Activated naive CD8-positive, alpha-beta T cell treated with anti-CD3 and anti-CD28 coated beads, Interleukin-2, amount 50 U/mL, for 16 hours (primary cell): ENCODE measurements around the gene KAT2A.
A peak's percentile ranks its signal among the peaks of the same experiment; 100 is the strongest.

ENCODE experiments used
- DNase-seq: peaks from one replicate; pipeline ENCODE4 v3.0.0-alpha.2; 2020; ENCODE audit warnings: low read depth, low spot score

Gene KAT2A

DNA sequence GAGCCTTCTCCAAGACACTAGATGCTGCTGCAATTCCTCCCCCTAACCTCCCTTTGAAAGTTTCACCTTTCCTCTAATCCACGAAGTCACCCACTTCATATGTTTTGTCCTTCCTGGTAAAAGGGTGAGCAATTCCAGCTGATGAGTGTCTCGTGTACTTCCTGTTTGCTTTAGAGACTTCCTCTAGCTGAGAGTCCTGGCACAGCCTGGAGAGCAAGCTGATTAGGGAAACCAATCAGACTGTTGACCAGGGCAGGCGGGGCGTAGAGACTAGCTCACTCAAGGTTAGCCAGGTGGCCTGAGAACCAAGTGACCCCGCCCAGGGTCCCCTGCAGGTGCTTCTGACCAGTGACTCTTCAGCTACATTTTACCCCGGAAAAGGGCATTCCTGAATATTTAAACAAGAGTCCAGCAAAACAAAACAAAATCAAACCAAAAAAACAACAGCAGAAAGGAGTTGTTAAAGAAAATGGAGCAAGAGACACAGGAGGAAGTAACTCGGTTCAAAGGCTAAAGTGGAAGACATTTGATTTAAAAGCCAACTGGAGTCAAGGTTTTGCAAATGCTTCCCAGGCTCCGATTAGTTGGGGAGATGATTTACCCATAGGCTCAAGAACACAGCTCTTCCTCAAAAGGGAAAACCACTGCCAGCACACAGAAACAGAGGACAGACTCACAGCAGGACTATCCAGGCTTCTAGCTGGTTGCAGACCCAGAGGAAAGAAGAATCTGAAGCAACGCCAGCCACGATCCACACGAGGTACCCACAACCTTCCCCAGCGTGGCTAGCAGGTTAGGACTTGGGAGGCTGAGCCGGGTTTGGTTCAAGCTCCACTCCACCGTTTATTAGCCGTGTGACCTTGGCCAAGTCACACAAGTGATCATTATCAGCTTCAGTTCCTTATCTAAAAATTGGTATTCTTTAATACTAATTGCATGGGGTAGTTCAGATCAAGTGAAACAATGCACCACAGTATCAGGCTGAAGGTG, 14.8 kb upstream of the KAT2A start:
- DNase-seq: no peak

DNA sequence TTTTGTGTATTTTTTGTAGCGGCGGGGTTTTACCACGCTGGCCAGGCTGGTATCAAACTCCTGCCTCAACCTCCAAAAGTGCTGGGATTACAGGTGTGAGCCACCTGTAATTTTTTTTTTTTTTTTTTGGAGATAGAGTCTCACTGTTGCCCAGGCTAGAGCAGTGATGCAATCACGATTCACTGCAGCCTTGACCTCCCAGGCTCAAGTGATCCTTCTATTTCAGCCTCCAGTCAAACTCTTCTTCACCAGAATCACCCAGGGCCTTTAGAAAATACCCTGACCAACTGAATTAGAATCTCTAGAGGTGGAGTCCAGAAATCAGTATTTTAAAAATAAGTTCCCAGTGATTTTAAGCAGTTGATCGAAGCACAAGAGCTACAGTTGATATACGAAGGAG, 14.0 kb upstream of the KAT2A start:
- DNase-seq: no peak

DNA sequence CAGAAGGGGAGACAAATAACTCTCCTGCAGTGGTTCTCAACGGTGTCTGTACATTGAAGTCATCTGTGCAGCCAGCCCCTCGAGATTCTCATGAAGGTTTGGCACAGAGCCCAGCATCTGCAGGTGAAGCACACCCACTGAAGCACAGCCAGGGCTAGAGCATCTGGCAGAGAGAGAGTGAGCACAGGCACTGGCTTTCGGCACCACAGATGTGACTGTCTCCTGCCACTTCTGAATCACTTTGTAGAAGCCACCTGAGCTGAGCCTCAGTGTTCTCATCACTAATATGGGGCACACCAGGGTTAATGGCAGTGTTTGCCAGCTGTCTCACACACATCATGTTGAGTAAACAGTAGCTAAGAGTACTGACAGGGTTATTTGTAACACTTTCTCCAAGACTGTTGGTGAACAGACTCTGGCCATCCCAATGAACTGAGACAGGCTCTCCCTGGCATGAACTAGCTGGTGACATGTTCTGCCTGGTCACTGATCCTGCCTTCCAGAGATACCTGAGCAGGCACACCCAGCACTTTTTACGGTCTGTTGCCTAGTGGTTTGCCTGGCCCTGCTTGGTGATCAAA, 12.4 kb upstream of the KAT2A start:
- no peak for DNase-seq

DNA sequence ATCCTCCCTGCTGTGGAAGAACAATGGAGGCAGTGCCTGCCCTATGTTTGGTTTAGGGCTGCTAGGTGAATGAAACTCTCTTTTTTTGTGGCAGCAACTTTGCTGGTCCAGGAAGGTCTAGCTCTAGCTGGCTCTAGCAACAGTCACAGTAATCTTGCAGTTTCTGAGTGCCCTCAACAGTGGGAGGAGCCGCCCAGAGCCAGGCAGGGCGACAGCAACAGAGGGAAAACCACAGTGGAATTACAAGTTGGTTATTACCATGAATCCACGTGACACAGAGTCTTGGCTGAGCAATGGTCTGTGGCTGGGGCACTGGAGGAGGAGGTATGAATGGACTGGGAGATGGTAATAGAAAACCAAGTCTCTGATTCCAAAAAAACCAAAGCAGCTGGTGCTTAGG, 11.8 kb upstream of the KAT2A start:
- no peak for DNase-seq

DNA sequence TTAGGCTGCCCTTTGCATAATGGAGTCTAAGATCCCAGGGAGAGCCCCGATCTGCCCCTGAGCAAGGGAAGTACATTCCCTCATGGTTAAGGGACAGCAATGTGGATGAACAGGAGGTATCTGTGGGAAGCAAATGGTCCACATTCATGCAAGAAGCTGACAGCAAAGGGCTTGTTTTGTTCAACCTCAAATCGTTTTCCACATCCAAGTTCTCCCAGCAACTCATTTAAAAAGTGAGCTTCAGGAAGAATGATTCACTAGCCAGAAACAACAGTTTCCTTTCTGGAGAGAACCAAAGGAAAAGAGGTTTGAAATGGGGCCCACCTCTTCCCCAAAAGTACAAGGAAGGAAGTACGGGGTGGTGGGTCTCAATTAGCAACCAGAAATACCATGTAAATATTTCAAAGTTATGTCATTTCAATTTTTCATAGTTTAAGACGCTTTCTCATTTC, 10.8 kb upstream of the KAT2A start:
- DNase-seq: no peak

DNA sequence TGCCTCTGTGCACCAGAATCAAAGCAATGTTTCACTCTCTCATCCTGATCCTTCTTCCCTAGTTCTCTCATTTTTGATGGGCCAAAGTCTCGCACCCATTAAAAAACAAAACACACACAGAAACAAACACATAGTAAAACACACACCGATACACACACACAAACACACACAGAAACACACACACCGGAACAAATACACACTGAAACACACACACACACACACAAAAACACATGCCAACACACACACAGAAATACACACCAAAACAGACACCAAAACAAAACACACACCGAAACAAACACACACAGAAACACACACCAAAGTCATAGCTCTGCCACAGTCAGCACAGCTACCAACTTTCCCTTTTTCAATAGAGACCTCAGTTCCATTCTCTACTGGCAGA, 10.1 kb upstream of the KAT2A start:
- DNase-seq: no peak

DNA sequence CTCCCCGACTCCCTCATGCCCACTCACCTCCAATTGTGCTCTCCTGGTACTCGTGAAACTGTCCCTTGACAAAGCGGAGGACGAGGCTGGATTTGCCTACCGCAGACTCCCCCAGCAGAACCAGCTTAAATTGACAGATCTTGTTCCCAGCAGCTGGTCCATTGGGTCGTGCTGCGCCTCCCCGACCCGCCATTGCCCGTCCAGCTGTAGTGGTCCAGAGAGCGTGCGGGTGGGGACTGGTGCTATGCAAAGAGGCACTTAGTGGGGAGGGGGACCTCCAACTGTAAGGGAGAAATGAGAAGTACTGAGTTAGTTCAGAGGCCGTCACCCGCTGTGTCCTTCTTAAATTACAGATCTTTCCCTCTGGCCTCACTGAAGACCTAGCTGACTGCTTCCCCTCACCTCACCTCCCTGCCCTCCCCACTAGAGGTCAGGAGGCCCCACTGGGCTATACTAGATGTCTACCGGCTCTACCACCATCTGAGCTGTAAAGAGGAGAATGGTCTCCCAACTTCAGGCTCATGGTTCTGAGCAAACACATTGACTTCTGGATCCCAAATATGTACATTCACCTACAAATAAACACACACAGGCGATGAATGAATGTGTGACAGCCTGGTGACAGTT, 9.3 kb upstream of the KAT2A start:
- DNase-seq: no peak

DNA sequence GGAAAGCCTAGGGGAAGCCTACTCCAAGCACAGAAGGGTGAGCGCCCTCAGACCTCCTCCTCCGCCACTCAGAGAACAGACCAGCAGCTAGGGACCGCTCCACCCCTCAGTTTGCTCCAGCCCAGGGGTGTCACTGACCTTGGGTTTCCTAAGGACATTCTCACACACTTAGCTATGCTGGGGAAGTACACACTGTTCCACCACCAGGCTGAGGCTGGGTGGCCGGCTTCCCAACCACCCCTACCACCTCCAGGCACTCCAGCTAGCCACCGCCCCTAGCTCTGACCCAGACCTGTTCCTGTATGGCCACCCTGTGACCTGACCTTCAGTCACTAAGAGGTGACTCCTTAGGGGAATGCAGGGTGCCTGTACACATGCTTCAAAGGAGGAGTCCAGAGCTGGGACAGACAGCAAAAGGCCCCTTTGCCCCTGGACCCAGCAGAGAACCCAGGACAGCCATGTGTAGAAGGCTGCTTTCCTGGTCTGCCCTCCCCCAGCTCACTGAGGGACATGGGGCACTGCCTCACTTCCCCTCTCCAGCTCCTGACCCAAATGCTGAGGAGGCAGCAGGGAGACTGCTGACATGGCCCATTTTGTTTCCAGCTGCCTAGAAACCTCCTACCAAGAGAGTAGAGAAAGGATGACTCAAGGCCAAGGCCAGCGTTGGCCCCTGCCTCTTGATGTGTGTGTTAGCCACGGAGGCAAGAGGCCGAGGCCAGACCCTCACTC, 8.1 kb upstream of the KAT2A start:
- DNase-seq: no peak

DNA sequence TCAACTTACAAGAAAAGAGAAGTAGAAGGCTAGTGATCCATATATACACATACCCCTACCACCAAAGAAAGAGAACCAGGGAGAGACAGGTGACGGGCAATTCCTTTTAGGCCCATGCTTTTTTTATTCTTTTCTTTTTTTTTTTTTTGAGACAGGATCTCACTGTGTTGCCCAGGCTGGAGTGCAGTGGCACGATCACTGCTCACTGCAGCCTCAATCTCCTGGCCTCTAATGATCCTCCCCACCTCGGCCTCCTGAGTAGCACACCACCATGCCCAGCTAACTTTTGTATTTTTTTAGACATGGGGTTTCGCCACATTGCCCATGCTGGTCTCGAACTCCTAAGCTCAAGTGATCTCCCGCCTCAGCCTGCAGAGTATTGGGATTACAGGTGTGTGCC, 6.2 kb upstream of the KAT2A start:
- DNase-seq: no peak

DNA sequence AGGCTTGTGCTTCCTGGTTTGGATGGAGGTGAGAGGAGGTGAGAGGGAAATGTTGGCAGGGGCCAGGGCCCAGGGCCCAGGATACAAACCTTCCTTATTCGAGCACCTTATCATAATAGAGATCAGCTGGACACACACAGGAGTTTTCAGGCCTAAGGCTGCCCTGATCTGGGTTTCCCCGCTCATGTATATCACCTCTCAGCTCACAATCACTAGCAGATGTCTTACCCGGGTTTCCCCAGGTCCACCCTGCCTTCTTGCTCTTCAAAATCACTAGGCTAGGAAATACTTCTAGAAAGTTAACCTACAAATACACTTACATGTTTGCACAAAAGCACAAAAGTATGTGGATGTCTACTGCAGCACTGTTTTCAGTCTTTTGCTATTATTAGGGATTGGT, 5.7 kb upstream of the KAT2A start:
- no peak for DNase-seq

DNA sequence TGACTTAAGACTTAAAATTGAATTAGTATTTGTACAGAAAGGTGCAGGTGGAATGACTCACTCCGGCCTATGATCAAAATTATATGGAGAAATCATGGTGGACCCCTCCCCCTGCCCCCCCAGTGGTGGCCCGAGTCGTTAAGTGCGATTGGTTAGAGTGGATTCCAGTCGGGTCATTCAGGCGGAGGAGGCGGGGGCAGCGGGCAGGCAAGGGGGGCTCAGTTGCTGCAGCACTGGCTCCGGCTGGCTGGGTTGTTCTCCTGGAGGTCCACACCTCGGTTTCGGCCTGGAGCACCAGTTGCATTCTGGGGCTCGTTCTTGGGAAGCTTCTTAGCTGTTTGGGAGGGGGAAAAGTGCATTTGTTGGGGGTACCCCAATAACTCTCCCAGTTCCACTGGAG, 4.4 kb upstream of the KAT2A start:
- DNase-seq: no peak

DNA sequence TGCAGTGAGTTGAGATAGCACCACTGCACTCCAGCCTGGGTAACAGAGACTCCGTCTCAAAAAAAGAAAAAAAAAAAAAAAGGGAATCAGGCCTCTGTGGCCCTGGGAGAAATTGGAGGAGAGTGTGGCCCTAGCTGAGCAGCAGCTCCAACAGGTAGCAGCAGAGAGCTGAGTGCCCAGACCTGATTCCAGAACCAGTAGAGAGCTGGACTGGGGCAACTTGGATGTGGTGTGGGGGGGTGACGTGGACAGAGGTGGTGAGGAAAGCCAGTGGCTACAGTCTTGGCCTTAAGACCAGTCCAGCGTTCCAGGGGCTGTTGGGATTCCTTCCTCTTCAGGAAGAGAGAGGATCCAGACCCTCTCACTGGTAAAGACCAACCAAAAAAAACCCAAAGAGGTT, 3.1 kb upstream of the KAT2A start:
- no peak for DNase-seq

DNA sequence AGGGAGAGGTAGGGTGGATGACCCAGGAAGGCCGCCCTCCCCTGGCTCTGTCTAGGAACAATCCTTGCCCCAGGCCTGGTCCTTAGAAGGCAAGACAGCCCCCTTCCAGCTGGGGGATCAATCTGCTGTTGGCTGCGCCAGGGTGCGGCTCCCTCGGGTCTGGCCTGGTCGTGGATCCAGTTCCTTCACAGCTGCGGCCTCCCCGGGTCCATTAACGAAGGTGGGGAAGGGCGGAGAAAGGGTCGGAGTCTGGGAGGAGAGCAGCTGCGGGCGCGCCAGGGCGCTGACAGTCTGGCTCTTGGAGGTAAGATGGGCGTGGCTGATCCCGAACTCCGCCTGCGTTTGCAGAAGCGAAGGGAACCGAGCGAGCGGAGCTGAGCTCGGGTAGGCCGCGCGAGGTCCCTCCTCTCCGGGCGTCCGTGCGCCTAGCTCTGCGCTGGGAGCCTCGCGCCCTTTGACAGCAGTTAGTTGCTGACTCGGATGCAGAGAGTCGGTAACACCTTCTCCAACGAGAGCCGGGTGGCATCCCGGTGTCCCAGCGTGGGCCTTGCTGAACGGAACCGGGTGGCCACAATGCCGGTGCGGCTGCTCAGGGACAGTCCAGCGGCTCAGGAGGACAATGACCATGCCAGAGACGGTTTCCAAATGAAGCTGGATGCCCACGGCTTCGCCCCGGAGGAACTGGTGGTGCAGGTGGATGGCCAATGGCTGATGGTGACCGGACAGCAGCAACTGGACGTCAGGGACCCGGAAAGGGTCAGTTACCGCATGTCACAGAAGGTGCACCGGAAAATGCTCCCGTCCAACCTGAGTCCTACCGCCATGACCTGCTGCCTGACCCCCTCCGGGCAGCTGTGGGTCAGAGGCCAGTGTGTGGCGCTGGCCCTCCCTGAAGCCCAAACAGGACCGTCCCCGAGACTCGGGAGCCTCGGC, 1.5 kb upstream of the KAT2A start, which contains the start of gene HSPB9:
Gene HSPB9 (plus strand): TSS at position 434 of the 933 bp plus-strand sequence. CDS start 47 bp downstream, at position 481.
- no peak for DNase-seq

DNA sequence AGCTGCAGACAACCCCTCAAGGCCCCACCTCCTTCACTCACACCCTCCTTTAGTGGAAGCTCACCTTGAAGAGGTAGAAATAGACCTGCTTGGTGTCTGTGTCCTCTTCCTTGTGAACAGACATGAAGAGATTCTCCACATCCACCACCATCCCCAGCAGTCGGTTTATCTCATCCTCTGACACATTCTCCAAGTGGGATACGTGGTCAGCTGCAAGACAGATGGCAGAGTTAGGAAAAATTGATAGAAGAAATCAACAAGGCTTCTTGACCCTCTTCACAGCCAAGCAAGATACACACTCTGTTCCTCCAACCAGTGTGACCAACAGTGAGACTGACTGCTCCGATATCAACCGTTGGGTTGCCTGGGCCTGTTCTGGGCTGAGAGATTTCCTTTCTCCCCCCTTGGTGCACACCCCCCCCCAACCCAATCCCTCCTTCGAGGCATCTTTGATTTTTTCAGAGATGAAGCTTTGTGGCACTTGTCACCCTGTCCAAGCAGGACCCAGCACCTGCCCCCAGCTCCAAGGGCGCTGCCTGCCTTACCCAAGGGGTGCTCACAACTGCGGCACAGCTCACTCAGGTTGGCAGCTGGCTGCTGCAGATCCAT, 902 bp downstream of the KAT2A start:
- DNase-seq: no peak

DNA sequence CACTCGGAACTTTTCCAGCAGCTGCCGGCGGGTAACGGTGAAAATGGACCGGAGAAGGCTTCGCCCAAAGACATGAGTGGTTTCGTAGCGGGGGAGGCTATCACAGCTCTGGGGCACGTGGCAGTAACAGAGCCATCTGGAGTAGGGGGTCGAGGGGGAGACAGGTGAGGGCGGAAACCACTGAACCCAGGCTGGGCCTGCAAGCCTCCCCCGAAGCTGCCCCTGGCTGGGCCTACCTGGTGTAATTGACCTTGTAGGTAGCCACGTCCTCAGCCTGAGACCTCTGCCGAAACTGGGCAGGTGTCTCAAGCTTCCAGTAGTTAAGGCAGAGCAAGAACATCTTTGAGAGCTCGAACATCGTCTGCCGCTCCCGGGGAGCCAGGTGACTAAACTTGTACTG, 1.9 kb downstream of the KAT2A start:
- DNase-seq: no peak

DNA sequence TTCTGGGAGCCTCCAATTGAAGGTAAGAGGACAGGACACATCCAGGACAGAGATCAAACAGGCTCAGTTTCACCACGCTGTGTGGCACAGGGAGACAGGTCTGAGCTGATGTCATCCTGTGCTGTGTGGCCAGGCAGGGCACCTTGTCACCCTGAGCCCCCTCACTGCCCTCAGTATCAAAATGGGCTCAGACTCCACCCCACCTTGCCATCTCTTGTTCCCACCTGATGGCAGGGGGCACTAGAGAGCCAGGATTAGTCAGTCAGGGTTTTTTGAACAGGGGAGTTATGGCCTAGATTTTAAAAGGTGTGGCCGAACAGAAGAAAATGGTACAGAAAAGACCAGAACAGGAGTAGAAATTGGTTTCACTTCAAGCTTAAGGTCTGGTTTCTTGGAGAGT, 2.6 kb downstream of the KAT2A start:
- peak; percentile 25 for DNase-seq

DNA sequence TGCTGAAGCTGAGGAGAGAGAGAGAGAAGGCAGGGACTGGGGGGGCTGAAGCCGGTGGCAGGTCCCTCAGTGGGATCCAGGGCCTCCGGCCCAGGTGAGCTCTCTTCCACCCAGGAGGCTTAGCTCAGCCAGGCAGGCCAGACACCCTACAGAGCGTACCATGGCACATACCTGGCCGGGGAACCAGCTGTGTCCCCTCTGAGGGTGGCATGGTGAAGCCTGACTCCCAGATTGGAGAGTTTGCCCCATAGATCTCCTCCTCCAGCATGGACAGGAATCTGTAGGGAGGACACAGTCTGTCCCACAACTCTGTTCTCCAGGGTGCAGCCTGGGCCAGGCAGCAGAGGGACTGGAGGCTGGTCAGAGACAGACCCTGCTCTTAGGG, 3.0 kb downstream of the KAT2A start:
- DNase-seq: no peak

DNA sequence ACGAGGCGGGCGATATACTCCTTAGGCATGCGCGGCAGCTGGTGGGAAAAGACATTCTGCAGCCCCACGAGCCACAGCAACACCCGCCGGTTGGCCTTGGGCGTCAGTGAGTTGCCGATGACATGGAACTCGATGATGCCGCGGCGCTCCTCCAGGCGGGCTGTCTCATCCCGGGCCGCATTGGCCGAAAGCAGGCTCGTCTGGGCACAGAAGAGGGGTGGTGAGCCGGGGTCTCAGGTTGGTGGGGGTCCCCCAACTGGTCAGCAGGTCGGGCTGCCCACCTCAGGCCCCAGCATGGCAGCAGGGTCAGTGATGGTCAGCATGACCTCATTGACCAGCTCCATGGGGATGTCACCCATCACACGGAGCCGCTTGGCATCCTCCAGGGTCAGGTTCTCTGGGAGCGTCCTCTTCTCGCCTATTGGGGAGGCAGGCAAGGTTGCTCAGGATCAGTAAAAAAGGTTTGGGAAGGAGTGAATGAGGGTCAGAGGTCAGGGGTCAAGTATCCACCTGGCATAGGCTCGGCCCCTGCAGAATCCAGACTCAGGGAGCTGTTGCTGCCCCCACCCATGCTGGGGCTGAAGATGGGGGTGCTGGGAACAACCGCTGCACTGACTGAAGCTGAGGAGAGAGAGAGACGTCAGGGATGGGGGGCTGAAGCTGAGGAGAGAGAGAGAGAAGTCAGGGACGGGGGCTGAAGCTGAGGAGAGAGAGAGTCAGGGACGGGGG, 3.6 kb downstream of the KAT2A start:
- no peak for DNase-seq

DNA sequence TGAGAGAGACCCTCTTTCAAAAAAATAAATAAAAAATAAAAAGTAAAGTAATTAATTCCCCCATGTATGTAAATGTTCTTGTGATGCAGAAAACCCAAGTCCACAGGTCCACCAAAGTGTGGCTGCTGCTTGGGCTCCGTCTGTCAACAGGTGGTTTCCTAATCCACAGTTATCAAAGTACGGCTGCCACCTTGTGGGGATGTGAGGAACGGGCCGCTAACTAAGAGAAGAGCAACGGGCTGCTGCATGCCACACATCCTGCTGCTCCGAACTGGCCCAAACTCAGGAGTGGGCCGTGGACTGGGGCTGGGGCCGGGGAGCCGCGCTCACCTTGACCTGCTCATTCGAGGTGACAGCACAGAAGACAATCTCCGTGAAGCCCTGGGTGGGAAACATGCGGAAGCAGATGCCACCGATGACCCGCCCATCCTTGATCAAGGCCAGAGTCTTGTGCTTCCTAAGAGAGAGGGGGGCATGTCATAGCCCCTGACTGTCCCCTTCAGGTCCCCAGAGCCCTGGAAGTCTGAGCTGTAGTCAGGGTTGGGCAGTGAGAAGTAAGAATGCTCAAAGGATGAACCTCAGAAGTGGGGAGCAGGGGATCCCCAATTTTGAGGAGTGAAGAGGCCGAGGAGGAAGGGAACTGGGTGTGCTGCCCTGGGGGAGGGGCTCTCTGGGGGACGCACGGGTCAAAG, 4.3 kb downstream of the KAT2A start:
- DNase-seq: peak; percentile 66
